Tongue (tissue), 2 donors: ENCODE results near the gene NT5C3B. TPM values are rescaled to one million over a fixed set of nuclear protein-coding genes. Genes with fewer than 3 reads are reported as not detected.

Source experiments
- DNase-seq: peaks from one replicate; pipeline ENCODE4 v3.0.0-alpha.2; 2015
- total RNA-seq: library from RNA; depleted of rRNA; stranded (reverse); fragments of >200 nt; gene quantifications from one replicate; pipeline ENCODE4 v1.2.3, GENCODE V29; 2014

Gene NT5C3B
- total RNA-seq, 1 donor from 2014 or later = 42.7 TPM

GRCh38 chr17:41810659-41811548 lies 25.1 kb downstream of the NT5C3B start:
- no peak for DNase-seq

- DNase-seq = no peak
These were observed 29.2 kb downstream of the NT5C3B start for GRCh38 chr17:41806685-41807445.

GRCh38 chr17:41803049-41804020 lies 32.7 kb downstream of the NT5C3B start:
- DNase-seq = peak; percentile 40

- DNase-seq = peak; percentile 93
These were observed 34.4 kb downstream of the NT5C3B start for GRCh38 chr17:41801374-41802271.

GRCh38 chr17:41800601-41801373 lies 35.2 kb downstream of the NT5C3B start:
- peak; percentile 79 for DNase-seq

- no peak for DNase-seq
These were observed 36.7 kb downstream of the NT5C3B start for GRCh38 chr17:41799366-41799765.

- DNase-seq = no peak
These were observed 38.7 kb downstream of the NT5C3B start for GRCh38 chr17:41797377-41797776.

- no peak for DNase-seq
These were observed 39.7 kb downstream of the NT5C3B start for GRCh38 chr17:41796121-41796895.

GRCh38 chr17:41794540-41794975 lies 41.5 kb downstream of the NT5C3B start:
- DNase-seq = no peak

- DNase-seq = no peak
These were observed 42.1 kb downstream of the NT5C3B start for GRCh38 chr17:41793784-41794539.

- DNase-seq = peak; percentile 58
These were observed 42.9 kb downstream of the NT5C3B start for GRCh38 chr17:41792845-41793783.

- DNase-seq = no peak
These were observed 49.0 kb downstream of the NT5C3B start for GRCh38 chr17:41787021-41787418.

- peak; percentile 99 for DNase-seq
These were observed 49.6 kb downstream of the NT5C3B start, which contains the start of gene JUP for GRCh38 chr17:41786227-41787020. Gene JUP, minus strand, starts transcription at chr17:41786711. Its CDS starts 14,857 bp downstream, at chr17:41771854.

- peak; percentile 53 for DNase-seq
These were observed 50.2 kb downstream of the NT5C3B start for GRCh38 chr17:41785859-41786226.

GRCh38 chr17:41785091-41785858 lies 50.8 kb downstream of the NT5C3B start:
- DNase-seq = peak; percentile 78
